NCI-H748 (cell line): ENCODE measurements around the gene TK2.

Experiments used
- DNase-seq: peaks from one replicate; lab custom pipeline; 2025; ENCODE audit not compliant: unreplicated experiment; lab: John Stamatoyannopoulos, UW

TK2 gene

DNA sequence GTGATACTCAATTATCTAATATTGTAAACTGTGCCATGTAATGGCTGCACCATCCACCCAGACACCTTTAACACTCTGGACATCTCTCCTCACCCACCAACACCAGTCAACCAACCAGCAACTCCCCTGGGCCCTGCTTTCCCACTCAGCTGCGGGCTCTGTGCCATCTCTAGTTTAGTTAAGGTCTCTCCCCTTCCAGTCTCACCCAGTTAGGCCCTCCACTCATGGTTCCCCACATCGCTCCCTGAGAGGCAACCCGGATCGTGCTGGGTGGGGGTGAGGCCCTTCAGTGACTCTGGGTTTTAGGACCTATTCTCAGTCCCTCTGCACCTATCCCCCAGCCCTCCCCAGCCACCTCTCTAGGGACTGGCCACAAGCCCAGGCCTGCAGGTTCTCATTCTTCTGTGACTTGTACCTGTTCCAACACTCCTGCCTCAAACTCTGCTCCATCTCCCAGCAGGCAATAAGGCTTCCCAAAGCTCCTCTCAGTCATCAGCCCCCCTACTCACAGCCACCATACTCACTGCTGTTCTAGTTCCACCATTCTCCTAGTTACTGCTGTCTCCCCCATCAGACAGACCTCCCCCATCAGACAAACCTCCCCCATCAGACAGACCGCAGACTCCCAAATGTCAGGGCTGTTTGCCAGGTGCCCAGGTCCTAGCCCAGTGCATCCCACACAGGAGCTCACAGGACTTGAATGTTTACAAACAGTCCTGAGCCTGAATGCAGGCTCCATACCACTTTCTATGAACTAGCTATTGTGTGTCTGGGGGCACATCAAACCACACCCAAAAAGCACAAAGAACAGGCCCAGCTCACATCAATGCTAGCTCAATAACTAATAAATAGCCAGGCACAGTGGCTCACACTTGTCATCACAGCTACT lies 2.6 kb downstream of the TK2 start:
- DNase-seq = peak; percentile 2

DNA sequence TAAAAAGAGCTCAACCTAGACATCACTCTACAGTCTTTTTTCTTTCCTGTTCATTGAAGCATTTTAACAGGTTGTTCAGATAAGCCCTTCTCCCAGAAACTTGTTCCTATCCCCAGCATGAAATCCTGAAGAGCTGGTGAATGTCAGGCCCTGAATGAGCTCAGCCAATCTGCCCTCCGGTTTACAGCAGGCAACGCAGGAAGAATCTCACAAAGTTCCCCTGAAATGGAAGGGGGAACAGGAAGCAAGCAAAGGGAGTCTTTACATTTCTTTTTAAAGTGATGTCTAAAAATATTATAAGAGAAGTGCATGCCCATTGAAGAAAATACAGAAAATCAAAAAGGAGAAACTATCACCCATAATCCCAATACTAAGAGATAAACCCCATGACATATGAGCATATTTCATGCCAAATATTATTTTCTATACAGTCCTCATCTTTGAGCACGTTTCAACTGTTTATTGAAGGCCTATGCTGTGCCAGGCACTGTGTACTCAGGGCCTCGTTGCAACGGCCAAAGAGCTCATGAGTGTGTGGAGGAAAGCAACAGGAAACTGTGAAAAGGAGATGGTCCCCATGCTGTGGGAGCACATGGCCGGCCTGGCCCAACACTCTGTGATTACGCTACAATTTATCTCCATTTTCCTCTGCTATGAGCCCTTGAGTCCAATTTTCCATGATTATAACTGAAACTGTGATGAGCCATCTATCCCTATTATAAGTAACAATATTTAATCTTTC lies 5.7 kb downstream of the TK2 start:
- no peak for DNase-seq

DNA sequence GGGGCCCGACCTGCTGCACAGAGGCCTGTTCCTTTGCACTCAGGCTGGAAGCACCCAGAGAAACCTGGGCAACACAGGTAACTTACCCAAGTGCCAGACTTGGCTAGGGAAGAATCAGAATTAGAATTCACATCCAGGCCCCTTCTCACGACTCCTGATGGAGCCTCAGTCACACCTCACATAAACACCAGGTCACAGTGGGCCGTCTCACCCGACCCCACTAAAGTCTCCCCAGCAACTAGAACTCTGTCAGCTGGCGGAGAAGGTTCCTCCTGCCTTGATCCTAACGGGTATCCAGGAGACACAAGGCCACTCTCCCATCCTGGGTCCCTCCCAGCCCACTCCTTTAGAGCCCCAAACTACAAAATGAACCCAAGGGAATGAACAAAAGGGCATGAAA lies 6.4 kb downstream of the TK2 start:
- DNase-seq = no peak

DNA sequence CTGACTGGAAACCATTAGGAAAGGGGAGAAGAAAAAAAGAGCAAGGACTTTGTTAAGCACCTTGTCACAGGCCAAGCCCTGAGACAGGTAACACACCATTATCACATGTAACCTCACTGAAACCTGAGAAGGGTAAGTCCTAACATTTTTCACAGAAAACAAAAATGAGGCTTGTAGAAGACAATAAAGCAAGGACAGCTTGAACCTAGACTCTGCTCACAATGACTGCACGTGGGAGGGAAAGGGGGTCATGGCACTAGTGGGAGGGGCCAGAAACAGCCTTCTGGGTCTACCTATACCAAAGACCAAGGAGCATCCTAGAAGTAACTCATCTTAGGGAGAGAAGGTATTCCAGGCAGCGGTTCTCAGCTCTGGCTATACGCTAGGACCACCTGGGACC lies 7.5 kb downstream of the TK2 start:
- DNase-seq = no peak

DNA sequence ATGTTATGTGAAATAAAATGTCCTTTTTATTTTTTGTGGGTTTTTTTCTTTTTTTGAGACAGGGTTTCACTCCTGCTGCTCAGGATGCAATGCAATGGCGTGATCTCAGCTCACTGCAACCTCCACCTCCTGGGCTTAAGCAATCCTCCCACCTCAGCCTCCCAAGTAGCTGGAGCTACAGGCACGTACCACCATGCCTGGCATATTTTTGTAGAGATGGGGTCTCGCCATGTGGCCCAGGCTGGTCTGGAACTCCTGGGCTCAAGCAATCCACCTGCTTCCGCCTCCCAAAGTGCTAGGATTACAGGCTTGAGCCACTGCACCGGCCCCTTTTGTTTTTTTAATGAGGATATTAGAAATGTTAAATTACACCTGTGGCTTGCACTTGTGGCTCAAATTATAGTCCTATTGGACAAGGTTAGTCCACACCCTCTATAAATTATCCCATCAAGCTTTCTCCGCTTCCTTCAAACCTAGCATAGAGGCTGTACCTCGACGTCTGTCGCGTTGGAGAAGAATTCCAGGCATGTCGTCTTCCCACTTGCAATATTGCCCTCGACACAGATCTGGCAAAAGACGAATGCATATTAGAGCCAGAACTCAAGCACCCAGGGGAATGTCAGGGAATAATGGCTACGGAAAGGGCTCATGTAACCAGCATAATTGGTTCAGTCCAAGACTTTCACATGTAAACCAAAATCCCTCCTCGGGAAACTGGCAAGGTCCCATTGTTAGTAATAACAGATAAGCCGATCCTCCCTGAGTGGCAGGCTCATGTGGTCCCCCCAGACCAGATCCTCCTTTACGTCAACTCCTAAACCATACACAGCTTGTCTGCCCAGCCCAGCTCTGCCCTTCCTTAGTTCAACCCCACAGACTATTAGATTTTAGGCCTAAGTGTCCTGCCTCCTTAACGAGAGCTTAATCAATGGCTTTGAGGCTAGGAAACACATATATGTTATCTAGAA lies 8.2 kb downstream of the TK2 start:
- DNase-seq = no peak

DNA sequence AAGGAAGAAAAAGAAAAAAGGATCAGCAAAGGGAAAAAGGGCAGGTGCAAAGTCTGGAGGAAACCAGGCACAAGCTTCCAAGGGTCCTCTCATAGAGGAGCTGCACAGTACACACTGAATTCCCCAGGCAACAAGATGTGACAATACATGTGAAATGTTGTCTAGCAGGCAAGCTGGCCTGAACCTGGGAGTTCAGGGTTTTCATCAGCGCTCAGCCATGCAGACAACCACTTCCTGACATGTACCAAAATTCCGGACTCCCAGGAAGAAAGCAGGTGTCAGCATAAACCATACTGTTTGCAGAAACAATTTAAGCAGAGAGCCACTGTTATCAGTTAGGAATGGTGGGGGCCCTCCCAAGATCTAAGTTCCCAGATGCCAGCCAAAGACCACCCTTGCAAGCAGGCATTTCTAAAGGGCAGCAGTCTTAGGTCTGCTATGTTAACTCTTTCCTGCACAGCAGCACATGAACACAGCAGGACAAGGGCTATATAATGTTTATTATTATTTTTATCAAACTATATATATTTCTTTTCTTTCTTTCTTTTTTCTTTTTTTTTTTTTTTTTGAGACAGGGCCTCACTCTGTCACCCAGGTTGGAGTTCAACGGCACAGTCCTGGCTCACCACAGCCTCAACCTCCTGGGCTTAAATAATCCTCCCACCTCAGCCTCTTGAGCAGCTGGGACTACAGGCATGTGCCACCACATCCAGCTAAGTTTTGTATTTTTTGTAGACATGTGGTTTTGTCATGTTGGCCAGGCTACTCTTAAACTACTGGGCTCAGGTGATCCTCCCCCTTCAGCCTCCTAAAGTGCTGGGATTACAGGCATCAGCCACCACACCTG lies 10.1 kb downstream of the TK2 start:
- no peak for DNase-seq

DNA sequence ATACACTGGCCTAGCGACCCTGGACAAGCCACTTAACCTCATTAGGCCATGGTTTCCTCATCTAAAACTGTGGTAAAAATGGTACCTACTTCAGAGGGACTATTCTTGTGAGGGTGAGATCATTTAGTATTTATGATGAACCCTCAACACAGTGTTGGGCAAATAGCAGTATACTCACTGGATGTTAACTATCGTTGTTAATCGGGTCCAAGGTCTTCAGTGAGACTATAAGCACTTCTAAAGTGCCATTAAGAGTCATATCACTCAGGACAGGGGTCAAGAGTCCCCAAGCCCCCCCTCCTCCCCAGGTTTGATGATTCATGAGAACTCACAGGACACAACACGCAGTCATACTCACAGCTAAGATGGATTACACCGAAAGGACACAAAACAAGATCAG lies 11.0 kb downstream of the TK2 start:
- no peak for DNase-seq

DNA sequence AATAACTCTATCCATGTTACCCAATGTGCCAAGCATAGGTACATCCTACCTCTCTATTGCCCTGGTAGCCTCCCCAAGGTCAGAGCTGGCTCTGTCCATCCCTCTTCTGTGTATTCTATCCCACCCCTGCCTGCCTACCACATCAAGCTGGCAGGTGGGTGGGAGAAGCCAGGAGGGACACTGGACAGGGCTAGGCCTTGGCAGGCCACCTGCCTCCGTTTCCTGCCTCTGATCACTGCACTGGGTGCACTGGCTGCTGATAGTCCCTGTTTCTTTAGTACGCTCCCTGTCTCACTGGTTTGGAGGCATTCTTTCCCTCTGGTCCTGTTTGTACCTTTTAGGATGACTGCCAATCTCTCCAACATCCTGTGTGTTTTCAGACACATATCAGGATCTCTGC lies 12.7 kb downstream of the TK2 start:
- no peak for DNase-seq

DNA sequence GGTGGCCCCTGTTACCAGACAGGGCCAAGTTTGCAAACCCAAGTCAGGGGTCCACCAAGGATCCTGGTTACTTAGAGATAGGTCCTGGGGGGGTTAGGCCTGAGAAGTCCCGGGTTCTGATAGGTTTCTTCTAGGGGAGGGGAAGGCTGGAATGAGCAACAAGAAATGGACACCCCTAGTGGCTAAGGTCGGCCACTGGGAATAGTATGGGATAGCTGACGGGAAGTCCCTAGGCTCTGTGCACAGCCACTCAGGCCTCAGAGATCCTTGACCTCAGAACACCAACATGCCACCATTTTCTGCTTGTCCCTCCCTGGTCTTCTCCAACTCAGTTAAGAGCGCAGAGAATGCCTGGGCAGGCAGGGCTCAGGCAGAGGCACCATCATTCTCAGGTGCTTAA lies 13.4 kb downstream of the TK2 start:
- DNase-seq = no peak

DNA sequence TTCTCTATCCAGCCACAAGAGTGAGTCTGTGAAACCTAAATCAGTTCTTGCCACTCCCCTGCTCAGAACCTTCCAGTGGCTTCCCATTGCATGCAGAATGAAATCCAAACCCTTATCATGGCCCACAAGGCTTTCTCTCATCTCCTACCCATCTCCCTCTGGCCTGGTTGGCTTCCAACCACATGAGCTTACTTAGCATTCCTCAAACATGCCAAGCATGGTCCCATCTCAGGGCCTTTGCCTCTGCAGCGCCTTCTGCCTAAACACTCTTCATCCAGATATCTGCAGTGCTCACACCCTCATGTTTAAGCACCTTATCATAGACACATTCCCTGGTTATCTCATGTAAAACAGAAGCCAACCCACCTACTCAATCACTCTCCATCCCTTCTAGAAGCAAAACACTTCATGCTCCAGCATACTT lies 15.5 kb downstream of the TK2 start:
- no peak for DNase-seq

DNA sequence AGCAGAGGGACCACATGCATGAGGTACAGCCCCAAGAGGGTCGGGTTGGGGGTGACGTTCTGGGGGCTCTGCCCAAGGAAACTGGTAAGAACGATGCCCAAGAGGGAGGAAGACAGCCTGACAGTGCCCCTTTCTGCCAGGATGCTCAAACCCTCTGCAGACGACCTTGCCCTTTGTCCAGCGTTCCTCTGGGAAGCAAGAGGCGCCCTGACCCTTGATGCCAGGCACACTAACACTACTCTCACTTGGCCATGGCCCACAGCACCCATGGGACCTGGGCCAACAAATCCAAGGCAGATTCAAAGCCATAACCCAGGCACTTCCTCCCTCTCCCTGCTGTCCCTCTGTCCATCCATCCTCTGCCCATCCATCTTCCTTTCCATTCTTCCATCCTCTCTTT lies 20.4 kb downstream of the TK2 start:
- DNase-seq = no peak

DNA sequence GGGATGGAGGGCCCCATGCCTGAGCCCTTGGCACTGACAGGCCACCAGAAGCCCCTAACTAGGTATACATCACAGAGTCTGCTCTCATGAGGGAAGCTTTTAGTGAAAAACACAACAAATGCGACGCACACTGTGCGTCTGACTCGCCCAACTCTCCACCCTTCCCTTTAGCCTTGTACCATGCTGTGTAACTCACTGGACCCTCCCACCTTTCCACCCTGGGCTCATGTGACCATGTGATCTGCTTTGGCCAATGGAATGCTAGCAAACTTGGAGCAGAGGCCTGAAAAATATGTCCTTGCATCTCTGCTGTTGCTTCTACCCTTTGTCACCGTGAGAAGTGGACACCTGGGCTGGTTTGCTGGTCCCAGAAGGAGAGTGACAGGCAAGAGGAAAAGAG lies 21.6 kb downstream of the TK2 start:
- DNase-seq = no peak

DNA sequence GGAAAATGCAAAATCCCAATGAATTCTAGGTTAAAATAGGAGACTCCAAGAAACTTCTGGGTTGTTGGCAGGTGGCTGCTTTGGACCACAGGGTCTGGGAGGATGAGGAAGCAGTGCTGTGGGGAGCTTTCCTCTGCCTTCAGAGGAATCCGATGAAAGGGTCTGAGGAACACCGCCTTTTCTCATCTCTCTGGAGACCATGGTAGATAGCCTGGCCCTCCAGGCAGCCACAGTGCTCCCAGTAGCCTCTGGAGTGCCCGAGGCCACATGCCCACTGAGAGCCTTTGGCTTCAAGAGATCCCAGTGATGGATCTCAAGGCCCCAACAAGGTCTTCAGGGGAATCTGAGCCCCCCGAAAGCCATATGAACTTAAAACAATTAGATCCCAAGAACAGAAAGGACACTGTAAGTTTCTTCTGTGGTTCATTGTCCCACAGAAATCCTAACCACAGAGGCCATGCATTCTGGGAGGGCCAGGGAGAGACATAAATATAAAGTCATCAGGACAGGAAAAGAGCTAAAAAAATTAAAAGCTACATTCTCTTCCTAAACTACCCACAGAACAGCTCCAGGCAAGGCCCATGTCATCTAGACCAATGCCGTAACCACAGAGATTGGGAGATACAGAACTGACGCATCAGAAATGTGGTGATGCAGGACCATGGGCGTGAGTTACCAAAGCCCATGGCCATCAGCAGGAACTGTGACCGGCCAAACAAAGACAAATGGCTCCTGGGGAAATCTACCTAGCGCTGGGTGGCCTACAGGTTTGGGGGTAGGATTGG lies 24.3 kb downstream of the TK2 start:
- no peak for DNase-seq

DNA sequence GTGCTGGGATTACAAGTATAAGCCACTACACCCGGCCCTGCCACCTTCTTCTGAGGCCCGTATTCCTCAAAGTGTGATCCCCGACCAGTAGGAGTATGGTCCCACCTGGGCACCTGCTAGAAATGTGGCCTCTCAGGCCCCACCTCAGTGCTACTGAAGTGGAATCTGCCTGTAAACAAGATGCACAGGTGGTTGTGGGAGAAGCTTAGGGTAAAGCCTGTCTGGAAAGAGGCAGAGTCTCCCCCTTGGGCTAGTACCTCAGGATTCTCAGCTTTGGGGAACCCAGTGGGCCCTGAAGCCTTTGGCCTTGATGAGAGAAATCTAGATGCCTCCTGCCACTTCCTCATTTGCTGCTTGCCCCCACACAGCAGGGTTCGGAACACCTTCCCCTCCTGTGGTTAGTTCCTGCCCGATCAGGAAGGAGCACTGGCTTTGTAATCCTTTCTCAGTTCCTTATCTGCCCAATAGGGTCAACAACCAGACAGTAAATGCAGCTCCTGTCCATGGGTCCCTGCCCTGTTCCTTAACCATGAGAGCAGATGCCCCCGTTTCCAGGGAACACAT lies 25.2 kb downstream of the TK2 start:
- no peak for DNase-seq

DNA sequence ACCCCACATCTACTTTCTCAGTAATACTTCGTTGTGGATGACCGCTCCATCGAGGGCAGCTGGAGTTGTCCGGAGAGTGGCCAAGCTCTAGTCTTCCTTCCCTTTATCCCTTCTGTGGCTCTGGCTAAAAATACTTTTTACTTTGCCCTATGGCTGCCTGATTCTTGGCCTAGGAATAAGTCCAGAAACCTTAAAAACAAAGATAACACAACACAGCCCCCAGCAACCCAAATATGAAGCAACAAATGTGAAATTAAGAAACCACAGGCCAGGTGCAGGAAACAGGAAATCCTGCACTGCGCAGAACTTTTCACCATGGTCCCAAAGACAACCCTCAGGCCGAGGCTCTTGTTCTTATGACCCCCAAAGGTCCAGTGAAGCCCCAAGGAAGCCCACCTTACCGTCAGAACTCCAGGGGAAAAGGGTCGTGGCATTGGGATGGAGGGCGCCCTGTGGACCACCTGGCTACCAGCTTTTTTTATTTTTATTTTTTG lies 26.0 kb downstream of the TK2 start:
- DNase-seq = no peak

DNA sequence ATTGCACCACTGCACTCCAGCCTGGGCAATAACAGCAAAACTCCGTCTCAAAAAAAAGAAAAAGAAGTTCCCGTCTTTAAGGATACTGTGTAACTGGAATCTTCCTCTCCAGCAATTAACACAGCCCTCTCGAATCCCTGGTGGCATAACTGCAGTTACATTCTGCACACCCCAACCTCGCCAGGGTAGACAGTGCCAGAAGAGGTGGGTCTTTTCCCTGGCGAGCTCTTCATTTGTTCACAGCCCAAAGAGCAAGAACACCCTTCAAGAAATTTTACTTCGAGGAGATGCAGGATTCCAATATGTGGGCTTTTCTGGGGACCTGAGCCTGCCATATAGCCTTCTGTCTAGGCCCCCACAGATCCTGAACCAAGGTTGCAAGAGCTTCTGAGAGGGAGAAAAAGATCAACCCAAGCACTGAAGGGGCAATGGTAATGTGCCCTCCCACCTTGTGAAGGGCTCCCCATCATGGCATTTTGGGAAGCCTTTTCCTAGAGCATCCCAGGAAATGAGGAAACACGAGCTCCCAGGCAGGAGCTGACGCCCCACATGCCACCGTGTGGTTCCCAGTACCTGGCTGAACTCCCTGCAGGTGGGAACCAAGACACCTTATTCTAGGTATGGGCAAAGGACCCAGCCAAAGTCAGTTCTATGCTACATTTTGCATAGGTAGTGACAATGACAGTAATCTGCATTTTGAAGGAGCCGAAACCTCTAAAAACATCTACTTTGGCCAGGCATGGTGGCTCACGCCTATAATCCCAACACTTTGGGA lies 26.9 kb downstream of the TK2 start:
- DNase-seq = no peak

DNA sequence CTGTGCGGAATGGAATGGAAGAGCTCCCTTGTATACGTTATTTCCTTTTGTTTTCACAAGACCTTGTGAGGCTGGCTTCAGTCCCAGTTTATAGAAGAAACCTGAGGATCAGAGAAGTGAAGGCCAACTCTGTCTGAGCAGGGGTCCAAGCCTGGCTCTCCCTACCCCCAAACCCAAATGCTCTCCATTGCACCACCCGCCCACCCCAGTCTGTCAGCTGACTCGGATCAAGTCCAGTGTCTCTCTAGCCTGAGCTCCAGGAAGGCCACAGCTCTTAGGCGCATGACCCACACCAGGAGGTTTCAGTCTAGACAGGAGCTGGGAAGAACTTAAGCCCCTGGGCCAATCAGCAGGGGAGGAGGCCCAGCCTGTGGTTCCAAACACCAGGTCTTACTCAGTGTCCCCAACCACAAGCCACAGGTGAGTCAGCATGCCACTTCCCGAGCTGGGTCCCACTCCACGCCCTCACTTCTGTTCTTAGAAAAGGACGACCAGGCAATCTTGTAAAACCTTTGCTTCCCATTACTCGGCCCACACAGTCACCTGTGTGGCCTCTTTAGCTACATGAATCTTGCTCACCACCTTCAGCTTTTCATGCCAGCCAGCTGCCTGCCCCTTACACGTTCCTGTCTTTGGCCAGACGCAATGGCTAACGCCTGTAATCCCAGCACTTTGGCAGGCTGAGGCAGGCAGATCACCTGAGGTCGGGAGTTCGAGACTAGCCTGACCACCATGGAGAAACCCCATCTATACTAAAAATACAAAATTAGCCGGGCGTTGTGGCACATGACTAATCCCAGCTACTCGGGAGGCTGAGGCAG lies 27.8 kb downstream of the TK2 start:
- DNase-seq = no peak
